ENCODE data around the gene SBK3.
"Not testable (repeated sequence)": the region's sequence is repeated elsewhere in the genome, so short reads cannot be mapped to it uniquely, and the experiment has no call there.

The SBK3 gene

DNA sequence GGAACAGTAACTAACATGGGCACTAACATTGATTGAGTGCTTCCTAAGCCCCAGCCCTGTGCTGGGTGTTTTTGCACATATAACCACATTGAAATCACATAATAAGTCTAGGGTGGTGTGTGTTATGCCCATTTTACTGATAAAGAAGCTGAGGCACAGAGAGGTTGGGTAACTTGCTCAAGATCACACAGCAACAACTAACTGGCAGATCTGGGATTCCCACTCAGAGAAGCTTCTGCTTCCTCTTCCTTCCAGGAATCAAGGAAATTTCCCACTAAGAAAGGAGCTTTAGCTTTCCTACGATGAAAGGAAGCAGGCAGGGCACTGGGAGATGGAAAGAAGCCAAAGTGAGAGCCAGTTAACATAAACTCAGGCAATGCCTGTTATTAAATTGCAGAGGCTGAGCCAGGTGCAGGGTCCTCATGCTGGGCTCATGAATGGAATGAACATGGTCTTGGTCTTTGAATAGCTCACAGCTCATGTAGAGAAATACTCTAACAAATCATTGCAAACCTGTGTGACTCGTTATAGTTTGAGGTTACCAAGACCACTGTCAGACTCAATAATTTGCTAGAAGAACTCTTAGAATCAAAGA lies 47.0 kb downstream of the SBK3 start:
- H3K27me3 Mint-ChIP-seq (ENCODE audit: low read depth) = no peaks in the 10 kb centered on the region
- H3K4me3 Mint-ChIP-seq = no peak overlapping the region
- peaks cover 4% of the 10 kb centered on the region for H3K36me3 Mint-ChIP-seq (ENCODE audit: low read depth)
- H3K4me1 Mint-ChIP-seq (ENCODE audit: low read depth) = peaks cover 11% of the 10 kb centered on the region
- no peak overlapping the region for H3K27ac Mint-ChIP-seq
- peaks cover 4% of the 10 kb centered on the region for H3K9me3 Mint-ChIP-seq

GRCh38 chr19:55497763-55498162 lies 47.6 kb downstream of the SBK3 start:
- Mint-ChIP-seq H3K9me3 (no peaks in the 10 kb centered on the region), H3K36me3 (ENCODE audit: low read depth) (peaks cover 2% of the 10 kb centered on the region), H3K27me3 (ENCODE audit: low read depth) (no peaks in the 10 kb centered on the region), H3K4me1 (ENCODE audit: low read depth) (peaks cover 8% of the 10 kb centered on the region), H3K4me3 (no peak overlapping the region), H3K27ac (no peak overlapping the region)

GRCh38 chr19:55496820-55497219 lies 48.5 kb downstream of the SBK3 start:
- H3K36me3 Mint-ChIP-seq (ENCODE audit: low read depth); H3K27ac Mint-ChIP-seq; H3K4me3 Mint-ChIP-seq; H3K9me3 Mint-ChIP-seq; H3K27me3 Mint-ChIP-seq (ENCODE audit: low read depth); H3K4me1 Mint-ChIP-seq (ENCODE audit: low read depth): not testable (repeated sequence)

GRCh38 chr19:55495646-55496349 lies 49.5 kb downstream of the SBK3 start:
- no peaks in the 10 kb centered on the region for H3K9me3 Mint-ChIP-seq
- no peaks in the 10 kb centered on the region for H3K4me1 Mint-ChIP-seq (ENCODE audit: low read depth)
- no peak overlapping the region for H3K27ac Mint-ChIP-seq

DNA sequence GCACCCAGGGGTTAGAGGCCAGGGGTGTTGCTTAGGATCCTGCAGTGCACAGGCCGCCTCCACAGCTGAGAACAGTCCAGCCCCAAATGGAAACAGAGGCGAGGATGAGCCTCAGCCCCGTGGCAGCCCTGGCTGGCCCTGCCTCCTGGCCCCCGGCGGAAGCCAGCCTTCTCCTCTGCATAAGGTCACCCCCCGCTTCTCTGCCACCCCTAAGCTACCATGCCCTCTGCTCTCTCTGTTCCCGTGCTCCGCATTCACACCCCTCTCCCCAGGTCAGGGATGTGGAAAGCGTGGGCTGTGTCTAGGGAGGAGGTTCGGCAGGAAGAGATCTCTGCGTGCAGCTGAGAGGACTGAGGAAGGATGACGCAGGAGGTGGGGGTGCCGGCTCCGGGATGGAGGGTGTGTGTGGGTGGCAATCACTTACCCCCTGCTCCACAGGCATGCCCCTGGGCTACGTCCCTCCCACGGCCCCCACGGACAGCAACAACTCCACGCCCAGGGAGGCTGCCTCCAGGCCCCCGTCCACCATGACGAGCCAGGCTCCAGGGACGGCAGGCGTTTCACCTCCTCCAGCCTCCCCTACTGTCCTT lies 51.1 kb downstream of the SBK3 start:
- no peak overlapping the region for H3K27ac Mint-ChIP-seq
- H3K9me3 Mint-ChIP-seq = no peaks in the 10 kb centered on the region
- H3K36me3 Mint-ChIP-seq (ENCODE audit: low read depth) = no peaks in the 10 kb centered on the region
- no peak overlapping the region for H3K4me3 Mint-ChIP-seq
- H3K27me3 Mint-ChIP-seq (ENCODE audit: low read depth) = no peaks in the 10 kb centered on the region
- H3K4me1 Mint-ChIP-seq (ENCODE audit: low read depth) = no peaks in the 10 kb centered on the region

More at GRCh38 chr19:55495646-55496349, 49.5 kb downstream of the SBK3 start:
- Mint-ChIP-seq H3K36me3 (ENCODE audit: low read depth) (no peaks in the 10 kb centered on the region), H3K4me3 (no peak overlapping the region), H3K27me3 (ENCODE audit: low read depth) (no peaks in the 10 kb centered on the region)

- H3K27ac Mint-ChIP-seq = no peak overlapping the region
- H3K27me3 Mint-ChIP-seq (ENCODE audit: low read depth) = no peaks in the 10 kb centered on the region
- no peak overlapping the region for H3K4me3 Mint-ChIP-seq
Observed at GRCh38 chr19:55493645-55494171, 51.6 kb downstream of the SBK3 start.

DNA sequence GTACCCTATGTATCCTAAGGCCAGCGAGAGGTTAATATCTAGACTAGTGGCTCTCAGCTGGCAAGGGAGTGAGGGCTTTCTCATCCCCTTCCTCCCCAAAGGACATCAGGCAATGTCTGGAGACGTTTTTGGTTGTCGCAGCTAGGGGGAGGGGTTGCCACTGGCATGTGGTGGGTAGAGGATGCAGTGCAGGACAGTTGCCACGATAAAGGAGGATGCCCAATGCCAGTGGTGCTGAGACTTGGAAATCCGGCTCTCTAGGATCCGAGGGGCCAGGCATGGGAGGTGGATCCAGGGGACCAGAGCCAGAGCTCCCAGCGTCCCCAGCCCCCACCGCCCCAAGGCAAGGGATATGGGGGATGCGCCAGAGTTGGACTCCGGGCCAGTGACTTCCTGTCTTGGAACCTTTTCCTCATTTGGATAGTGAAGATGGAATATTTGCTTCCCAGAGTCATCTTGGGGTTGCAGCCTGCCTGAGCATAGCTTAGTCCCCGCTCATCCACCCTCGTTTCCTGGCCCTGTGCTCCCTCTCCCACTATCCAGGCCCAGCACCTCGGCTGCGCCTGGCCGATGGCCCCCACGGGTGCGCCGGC lies 52.2 kb downstream of the SBK3 start:
- Mint-ChIP-seq H3K27ac (no peak overlapping the region), H3K9me3 (no peaks in the 10 kb centered on the region), H3K4me3 (no peak overlapping the region), H3K4me1 (ENCODE audit: low read depth) (no peaks in the 10 kb centered on the region), H3K36me3 (ENCODE audit: low read depth) (no peaks in the 10 kb centered on the region), H3K27me3 (ENCODE audit: low read depth) (no peaks in the 10 kb centered on the region)

More at GRCh38 chr19:55493645-55494171, 51.6 kb downstream of the SBK3 start:
- Mint-ChIP-seq H3K4me1 (ENCODE audit: low read depth) (no peaks in the 10 kb centered on the region), H3K36me3 (ENCODE audit: low read depth) (no peaks in the 10 kb centered on the region), H3K9me3 (no peaks in the 10 kb centered on the region)

- Mint-ChIP-seq H3K4me3 (no peak overlapping the region), H3K9me3 (no peaks in the 10 kb centered on the region), H3K36me3 (ENCODE audit: low read depth) (no peaks in the 10 kb centered on the region), H3K27me3 (ENCODE audit: low read depth) (no peaks in the 10 kb centered on the region), H3K27ac (no peak overlapping the region), H3K4me1 (ENCODE audit: low read depth) (no peaks in the 10 kb centered on the region)
Observed at GRCh38 chr19:55492362-55492944, 52.9 kb downstream of the SBK3 start.

GRCh38 chr19:55491546-55492360 lies 53.6 kb downstream of the SBK3 start:
- no peaks in the 10 kb centered on the region for H3K4me1 Mint-ChIP-seq (ENCODE audit: low read depth)

More at GRCh38 chr19:55491546-55492360, 53.6 kb downstream of the SBK3 start:
- no peaks in the 10 kb centered on the region for H3K9me3 Mint-ChIP-seq
- no peak overlapping the region for H3K27ac Mint-ChIP-seq
- no peaks in the 10 kb centered on the region for H3K27me3 Mint-ChIP-seq (ENCODE audit: low read depth)
- H3K4me3 Mint-ChIP-seq = no peak overlapping the region
- H3K36me3 Mint-ChIP-seq (ENCODE audit: low read depth) = no peaks in the 10 kb centered on the region

All from T-helper 1 cell treated with Interleukin-12 subunit alpha and Interleukin-12 subunit beta and Interleukin-4 antibody, amounts not matched to agents 30 μg/mL and 1 μg/mL, for 36 hours (primary cell).